Raji (cell line): ENCODE data around the gene FNDC3B.

ENCODE experiments used
- POLR2A ChIP-seq: IDR thresholded peaks from 2 replicates; pipeline ENCODE4 v1.6.1; 2011; ENCODE audit warnings: low read depth, low read length, control low read depth; ENCODE audit not compliant: insufficient read depth

Gene FNDC3B

GRCh38 chr3:172138193-172138537 is 98.8 kb downstream of the FNDC3B start:
- no peak for TF ChIP-seq POLR2A

- TF ChIP-seq POLR2A, result no peak
Observed at GRCh38 chr3:172138792-172139507, 99.6 kb downstream of the FNDC3B start.

- no peak for TF ChIP-seq POLR2A
Observed at GRCh38 chr3:172139528-172140276, 100.3 kb downstream of the FNDC3B start.

DNA sequence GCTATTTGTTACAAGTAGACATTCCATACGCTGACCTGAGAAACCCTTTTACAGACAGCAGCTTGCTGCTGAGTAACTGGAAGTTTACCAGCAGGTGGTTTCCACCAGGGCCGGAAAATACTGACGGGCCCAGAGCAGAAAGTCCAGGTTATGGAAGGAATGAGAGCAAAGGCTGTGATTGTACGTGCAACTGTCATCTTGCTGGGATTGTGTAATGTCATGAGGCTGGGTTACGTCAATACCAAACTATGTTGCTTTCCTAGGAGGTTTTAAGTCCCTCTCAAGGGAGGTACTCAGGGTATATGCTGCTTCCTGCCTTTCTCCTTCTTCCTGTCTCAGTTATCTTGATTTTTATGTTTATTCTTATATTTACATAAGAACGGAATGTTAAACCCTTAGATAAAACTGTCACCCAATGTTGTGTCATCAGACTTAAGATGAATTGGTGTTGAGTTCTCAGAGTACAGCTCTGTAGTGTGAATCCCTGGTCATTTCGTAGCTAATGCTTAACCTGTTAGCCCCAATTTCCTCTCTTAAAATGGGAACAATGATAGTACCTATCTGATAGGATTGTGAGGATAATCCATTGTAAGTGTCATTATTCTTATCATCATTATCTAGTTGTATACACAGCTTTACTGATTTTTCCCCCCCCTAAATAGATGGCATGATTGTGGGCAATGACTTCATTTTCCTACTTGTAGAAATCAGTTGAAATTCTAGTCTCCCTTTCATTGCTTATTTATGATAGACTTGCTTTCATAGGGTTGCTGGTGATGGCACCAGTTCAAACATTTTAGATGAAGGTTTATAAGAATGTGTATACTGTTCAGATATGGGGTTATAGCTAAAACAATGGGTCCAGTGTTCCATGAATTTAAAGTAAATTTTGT is 101.4 kb downstream of the FNDC3B start:
- TF ChIP-seq POLR2A, result no peak

- no peak for TF ChIP-seq POLR2A
Observed at GRCh38 chr3:172142051-172142863, 102.9 kb downstream of the FNDC3B start.

DNA sequence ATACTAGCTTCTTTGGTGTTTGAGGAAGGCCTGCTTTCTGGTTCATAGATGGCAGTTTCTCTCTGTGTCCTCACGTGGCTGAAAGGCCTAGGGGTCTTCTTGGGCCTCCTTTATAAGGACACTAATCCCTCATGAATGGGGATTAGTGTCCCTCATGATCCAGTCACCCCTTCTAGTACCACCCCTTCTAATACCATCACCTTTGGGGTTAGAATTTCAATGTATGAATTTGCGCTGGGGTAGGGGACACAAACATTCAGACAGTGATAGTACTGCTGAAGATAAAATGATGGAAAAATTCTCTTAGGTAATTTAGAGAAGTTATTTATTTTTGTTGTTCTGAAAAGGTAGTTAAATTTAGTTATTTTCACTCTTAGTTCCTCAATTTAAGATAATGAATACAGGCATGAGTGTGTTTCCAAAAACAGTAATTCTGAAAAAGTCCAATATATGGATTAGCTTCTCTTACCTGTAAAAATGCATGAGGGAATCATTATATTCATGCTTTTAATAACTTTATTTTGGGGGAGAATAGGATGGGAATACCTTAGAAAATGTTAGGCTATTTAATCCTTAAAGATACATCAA is 103.6 kb downstream of the FNDC3B start:
- TF ChIP-seq POLR2A, result no peak

DNA sequence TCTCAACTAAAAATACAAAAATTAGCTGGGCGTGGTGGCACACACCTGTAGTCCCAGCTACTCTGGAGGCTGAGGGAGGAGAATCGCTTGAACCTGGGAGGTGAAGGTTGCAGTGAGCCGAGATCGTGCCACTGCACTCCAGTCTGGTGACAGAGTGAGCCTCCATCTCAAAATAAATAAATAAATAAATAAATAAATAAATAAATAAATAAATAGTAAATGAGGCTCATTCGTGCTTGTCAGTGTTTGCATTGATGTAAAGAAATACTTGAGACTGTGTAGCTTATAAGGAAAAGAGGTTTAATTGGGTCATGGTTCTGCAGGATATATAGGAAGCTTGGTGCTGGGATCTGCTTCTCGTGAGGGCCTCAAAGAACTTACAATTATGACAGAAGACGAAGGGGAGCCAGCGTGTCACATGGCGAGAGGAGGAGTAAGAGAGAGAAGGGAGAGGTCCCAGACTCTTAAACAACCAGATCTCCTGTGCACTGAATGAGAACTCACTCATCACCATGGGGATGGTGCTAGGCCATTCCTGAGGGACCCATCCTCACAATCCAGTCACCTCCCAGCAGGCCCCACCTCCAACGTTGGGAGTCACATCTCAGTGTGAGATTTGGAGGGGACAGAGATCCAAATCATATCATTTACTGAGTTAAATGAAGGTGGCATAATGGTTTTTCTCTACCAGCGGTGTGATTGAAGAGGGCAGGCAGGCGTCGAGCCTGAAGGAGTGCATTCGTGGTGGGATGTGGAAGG is 104.5 kb downstream of the FNDC3B start:
- no peak for TF ChIP-seq POLR2A

- TF ChIP-seq POLR2A, result no peak
Observed at GRCh38 chr3:172144601-172145000, 105.2 kb downstream of the FNDC3B start.

DNA sequence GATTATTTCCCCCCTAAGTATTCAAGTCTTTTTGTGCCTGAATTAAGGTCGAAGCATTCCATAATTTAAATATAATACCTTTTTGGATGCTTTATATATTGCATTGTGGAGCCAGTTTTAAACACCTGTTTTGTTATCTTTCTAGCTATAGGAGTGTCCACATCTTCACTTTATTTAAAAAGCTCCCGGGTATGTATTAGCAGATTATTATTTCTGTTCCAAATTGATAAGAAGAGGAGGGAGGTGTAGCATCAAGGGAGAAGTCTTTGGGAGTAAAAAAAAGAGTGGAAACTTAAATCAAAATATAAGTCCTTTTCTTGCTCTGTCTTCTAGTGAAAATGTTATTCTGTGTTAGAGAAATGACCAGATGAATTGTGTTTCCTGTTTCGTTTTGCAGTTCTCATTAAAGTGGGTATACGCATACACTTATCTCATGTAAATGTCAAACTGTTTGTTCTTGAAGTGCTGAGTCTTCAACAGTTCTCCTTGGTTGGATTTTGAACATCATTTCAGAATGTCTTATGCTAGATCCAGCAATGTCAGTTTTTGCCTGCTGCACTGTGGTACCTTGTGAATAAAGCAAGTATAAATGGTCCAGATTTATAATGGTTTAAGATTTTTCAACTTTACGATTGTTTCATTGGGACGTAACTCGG is 105.8 kb downstream of the FNDC3B start:
- no peak for TF ChIP-seq POLR2A

- no peak for TF ChIP-seq POLR2A
Observed at GRCh38 chr3:172146349-172146748, 107.0 kb downstream of the FNDC3B start.

DNA sequence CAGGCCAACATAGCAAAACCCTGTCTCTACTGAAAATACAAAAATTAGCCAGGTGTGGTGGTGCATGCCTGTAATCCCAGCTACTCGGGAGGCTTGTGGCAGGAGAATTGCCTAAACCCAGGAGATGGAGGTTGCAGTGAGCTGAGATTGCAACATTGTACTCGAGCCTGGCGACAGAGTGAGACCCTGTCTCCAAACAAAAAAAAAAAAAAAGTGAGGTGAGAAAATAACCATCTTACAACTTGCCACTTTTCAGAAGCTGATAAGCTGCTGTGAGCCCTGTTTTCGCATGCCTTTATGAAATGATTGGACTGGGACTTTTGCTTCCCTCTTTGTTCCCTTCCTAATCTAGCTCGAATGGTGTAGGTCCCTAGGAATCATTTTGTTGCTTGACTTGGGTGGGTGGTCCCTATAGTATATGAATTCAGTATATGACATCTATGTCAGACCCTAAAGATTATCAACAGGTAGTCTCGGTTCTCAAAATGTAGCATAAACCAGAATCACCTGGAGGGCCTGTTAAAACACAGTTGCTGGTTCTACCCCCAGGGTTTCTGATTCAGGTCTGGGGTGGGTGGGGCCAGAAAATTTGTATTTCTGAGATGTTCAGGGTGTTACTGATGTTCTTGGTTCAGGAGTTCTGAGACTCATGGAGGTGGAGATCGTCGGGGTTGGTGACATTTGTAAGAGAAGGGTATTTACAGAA is 107.9 kb downstream of the FNDC3B start:
- no peak for TF ChIP-seq POLR2A

GRCh38 chr3:172148241-172148640 is 108.9 kb downstream of the FNDC3B start:
- no peak for TF ChIP-seq POLR2A
